GM12892 (cell line): ENCODE results near the gene ETV1.

ENCODE experiments used
- POLR2A ChIP-seq: IDR thresholded peaks from 2 replicates; pipeline ENCODE4 v1.6.1; 2011; ENCODE audit warnings: low read depth, low read length, control low read depth
- POLR2AphosphoS5 ChIP-seq: IDR thresholded peaks from 2 replicates; pipeline ENCODE4 v1.6.1; 2011; ENCODE audit warnings: low read depth, low read length, control low read depth
- TAF1 ChIP-seq: IDR thresholded peaks from 2 replicates; pipeline ENCODE4 v1.6.1; 2011; ENCODE audit warnings: low read depth, mild to moderate bottlenecking, control low read depth, low read length, borderline replicate concordance

- no peak for TF ChIP-seq TAF1
- TF ChIP-seq POLR2AphosphoS5, result no peak
- no peak for TF ChIP-seq POLR2A
Observed at GRCh38 chr7:13984831-13985685, 4.4 kb downstream of the ETV1 start.
